ENCODE measurements around the gene OR2A14. TPM values are rescaled to one million over a fixed set of nuclear protein-coding genes. Genes with fewer than 3 reads are reported as not detected.
"Not testable (repeated sequence)": the region's sequence is repeated elsewhere in the genome, so short reads cannot be mapped to it uniquely, and the experiment has no call there.

OR2A14 gene
- total and polyA plus RNA-seq, 2 donors from 2014 or later, result not detected

DNA sequence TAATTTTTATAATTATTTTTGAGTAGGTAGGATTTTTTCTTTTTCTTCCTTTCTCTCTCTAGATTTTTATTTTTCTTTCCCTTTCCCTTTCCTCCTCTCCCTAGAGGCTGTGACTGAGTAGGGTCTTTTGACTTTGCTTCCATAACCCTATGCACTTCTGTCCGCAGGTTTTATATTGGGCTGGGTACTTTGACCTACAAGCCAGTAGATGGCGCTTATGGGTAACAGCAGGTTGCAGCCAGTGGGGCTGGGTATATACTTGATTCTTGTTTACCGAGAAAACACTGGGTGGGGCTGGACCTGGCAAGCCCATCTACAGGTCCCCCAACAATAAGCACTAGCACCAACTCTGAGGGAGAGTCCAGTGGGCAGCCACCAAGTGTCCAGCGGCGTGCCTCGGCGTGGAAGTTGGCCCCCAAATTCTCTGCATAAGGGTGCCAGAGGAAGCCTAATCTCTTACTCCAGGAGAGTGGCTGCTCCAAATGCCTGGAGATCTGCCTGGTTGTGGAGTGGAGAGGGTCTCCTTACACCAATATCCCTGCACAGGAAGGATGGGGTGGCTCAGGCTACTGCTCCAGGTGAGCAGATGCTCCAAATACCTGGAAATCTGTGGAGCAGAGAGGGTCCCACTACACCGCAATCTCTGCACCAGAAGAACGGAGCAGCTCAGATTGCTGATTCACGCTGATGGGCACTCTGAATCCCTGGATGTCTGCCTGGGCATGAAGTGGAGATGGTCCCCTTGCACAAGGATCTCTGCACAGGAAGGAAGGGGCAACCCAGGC, 55.6 kb downstream of the OR2A14 start:
- H3K36me3 ChIP-seq (ENCODE audit: control insufficient read depth in 2 of 3, insufficient read depth in 3 of 3, low read length in 3 of 3); H3K4me1 ChIP-seq (ENCODE audit: control insufficient read depth in 2 of 3, insufficient read depth in 2 of 3, low read depth in 1 of 3, low read length in 3 of 3); H3K27ac ChIP-seq (ENCODE audit: low read depth in 2 of 2, low read length in 2 of 2); intact Hi-C loops (cut with DNase I); H3K9me3 ChIP-seq (ENCODE audit: control insufficient read depth in 2 of 3, insufficient read depth in 1 of 3, low read length in 3 of 3); H3K9ac ChIP-seq (ENCODE audit: low read length in 3 of 3); H3K4me3 ChIP-seq (ENCODE audit: low read length in 3 of 3); H3K27me3 ChIP-seq (ENCODE audit: control insufficient read depth, insufficient read depth, low read length); FAIRE-seq: not testable (repeated sequence)
- peak in 2 of 5 donors; percentile 26 to 43 for DNase-seq
- TF ChIP-seq, protein P1, sequence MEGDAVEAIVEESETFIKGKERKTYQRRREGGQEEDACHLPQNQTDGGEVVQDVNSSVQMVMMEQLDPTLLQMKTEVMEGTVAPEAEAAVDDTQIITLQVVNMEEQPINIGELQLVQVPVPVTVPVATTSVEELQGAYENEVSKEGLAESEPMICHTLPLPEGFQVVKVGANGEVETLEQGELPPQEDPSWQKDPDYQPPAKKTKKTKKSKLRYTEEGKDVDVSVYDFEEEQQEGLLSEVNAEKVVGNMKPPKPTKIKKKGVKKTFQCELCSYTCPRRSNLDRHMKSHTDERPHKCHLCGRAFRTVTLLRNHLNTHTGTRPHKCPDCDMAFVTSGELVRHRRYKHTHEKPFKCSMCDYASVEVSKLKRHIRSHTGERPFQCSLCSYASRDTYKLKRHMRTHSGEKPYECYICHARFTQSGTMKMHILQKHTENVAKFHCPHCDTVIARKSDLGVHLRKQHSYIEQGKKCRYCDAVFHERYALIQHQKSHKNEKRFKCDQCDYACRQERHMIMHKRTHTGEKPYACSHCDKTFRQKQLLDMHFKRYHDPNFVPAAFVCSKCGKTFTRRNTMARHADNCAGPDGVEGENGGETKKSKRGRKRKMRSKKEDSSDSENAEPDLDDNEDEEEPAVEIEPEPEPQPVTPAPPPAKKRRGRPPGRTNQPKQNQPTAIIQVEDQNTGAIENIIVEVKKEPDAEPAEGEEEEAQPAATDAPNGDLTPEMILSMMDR (IDR thresholded peaks at IDR 0.05; ENCODE audit: borderline replicate concordance, extremely low read depth, insufficient read depth), result peak; percentile 47

DNA sequence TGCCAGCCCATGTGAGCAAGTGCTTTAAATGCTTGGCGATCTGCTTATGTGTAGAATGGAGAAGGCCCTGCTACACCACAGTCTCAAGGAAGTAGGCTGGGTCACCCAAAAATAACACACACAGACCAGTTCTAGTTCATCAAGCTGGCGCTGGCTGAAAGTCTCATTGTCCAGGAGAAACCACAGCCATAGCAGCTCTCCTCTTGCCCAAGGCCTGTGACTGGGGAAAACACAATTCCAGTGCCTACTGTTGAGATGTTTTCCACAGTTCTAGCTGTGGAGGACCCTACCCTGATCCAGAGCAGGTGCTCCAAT, 56.1 kb downstream of the OR2A14 start:
- H3K36me3 ChIP-seq (ENCODE audit: control insufficient read depth in 2 of 3, insufficient read depth in 3 of 3, low read length in 3 of 3); H3K9ac ChIP-seq (ENCODE audit: low read length in 3 of 3); intact Hi-C loops (cut with DNase I); FAIRE-seq; H3K4me1 ChIP-seq (ENCODE audit: control insufficient read depth in 2 of 3, insufficient read depth in 2 of 3, low read depth in 1 of 3, low read length in 3 of 3); H3K27me3 ChIP-seq (ENCODE audit: control insufficient read depth, insufficient read depth, low read length); H3K27ac ChIP-seq (ENCODE audit: low read depth in 2 of 2, low read length in 2 of 2); H3K9me3 ChIP-seq (ENCODE audit: control insufficient read depth in 2 of 3, insufficient read depth in 1 of 3, low read length in 3 of 3); DNase-seq; H3K4me3 ChIP-seq (ENCODE audit: low read length in 3 of 3): not testable (repeated sequence)

Other genes with a start within 250 kb of the OR2A14 start
- 37.2 TPM for gene TCAF1, start 221.0 kb upstream of the OR2A14 start, total RNA-seq
- gene TCAF1, start 221.0 kb upstream of the OR2A14 start, polyA plus RNA-seq (ENCODE audit: insufficient read depth, low read depth, low replicate concordance), result 12.2 TPM
- gene OR2F2, start 187.9 kb upstream of the OR2A14 start, total RNA-seq, result not detected
- not detected for gene OR2F2, start 187.9 kb upstream of the OR2A14 start, polyA plus RNA-seq (ENCODE audit: insufficient read depth, low read depth, low replicate concordance)
- not detected for gene OR2F1, start 168.3 kb upstream of the OR2A14 start, total RNA-seq
- gene OR2F1, start 168.3 kb upstream of the OR2A14 start, polyA plus RNA-seq (ENCODE audit: insufficient read depth, low read depth, low replicate concordance), result not detected
- gene OR6B1, start 122.9 kb upstream of the OR2A14 start, total RNA-seq, result not detected
- gene OR6B1, start 122.9 kb upstream of the OR2A14 start, polyA plus RNA-seq (ENCODE audit: insufficient read depth, low read depth, low replicate concordance), result not detected
- not detected for gene OR2A5, start 74.2 kb upstream of the OR2A14 start, total RNA-seq
- gene OR2A5, start 74.2 kb upstream of the OR2A14 start, polyA plus RNA-seq (ENCODE audit: insufficient read depth, low read depth, low replicate concordance), result not detected
- not detected for gene OR2A25, start 53.4 kb upstream of the OR2A14 start, total RNA-seq
- not detected for gene OR2A25, start 53.4 kb upstream of the OR2A14 start, polyA plus RNA-seq (ENCODE audit: insufficient read depth, low read depth, low replicate concordance)
- not detected for gene OR2A12, start 36.9 kb upstream of the OR2A14 start, total RNA-seq
- gene OR2A12, start 36.9 kb upstream of the OR2A14 start, polyA plus RNA-seq (ENCODE audit: insufficient read depth, low read depth, low replicate concordance), result not detected
- gene OR2A2, start 13.6 kb upstream of the OR2A14 start, total RNA-seq, result not detected
- gene OR2A2, start 13.6 kb upstream of the OR2A14 start, polyA plus RNA-seq (ENCODE audit: insufficient read depth, low read depth, low replicate concordance), result not detected
- 4.9 TPM for gene CTAGE4, start 60.3 kb downstream of the OR2A14 start, total RNA-seq
- gene CTAGE4, start 60.3 kb downstream of the OR2A14 start, polyA plus RNA-seq (ENCODE audit: insufficient read depth, low read depth, low replicate concordance), result 4.2 TPM
- gene ARHGEF35, start 72.7 kb downstream of the OR2A14 start, total RNA-seq, result 22.1 TPM
- gene ARHGEF35, start 72.7 kb downstream of the OR2A14 start, polyA plus RNA-seq (ENCODE audit: insufficient read depth, low read depth, low replicate concordance), result 9.5 TPM
- 0.06 TPM for gene OR2A42, start 116.4 kb downstream of the OR2A14 start, total RNA-seq
- gene OR2A42, start 116.4 kb downstream of the OR2A14 start, polyA plus RNA-seq (ENCODE audit: insufficient read depth, low read depth, low replicate concordance), result 0.13 TPM
- 12.3 TPM for gene OR2A7, start 141.6 kb downstream of the OR2A14 start, total RNA-seq
- gene OR2A7, start 141.6 kb downstream of the OR2A14 start, polyA plus RNA-seq (ENCODE audit: insufficient read depth, low read depth, low replicate concordance), result 3.5 TPM
- 4.3 TPM for gene CTAGE8, start 146.1 kb downstream of the OR2A14 start, total RNA-seq
- gene CTAGE8, start 146.1 kb downstream of the OR2A14 start, polyA plus RNA-seq (ENCODE audit: insufficient read depth, low read depth, low replicate concordance), result 5.4 TPM
- not detected for gene OR2A1, start 189.2 kb downstream of the OR2A14 start, total RNA-seq
- gene OR2A1, start 189.2 kb downstream of the OR2A14 start, polyA plus RNA-seq (ENCODE audit: insufficient read depth, low read depth, low replicate concordance), result not detected
- gene ARHGEF5, start 232.2 kb downstream of the OR2A14 start, total RNA-seq, result 43.5 TPM
- 15.2 TPM for gene ARHGEF5, start 232.2 kb downstream of the OR2A14 start, polyA plus RNA-seq (ENCODE audit: insufficient read depth, low read depth, low replicate concordance)